Activated CD8-positive, alpha-beta memory T cell treated with anti-CD3 and anti-CD28 coated beads for 4 hours (primary cell): ENCODE results near the gene RAB36.
A peak's percentile ranks its signal among the peaks of the same experiment; 100 is the strongest.

Experiments used
- DNase-seq, 2 donors: peaks; one replicate each; pipeline ENCODE4 v3.0.0-alpha.2; 2020; ENCODE audit warnings: low read depth in 2 of 2

RAB36 gene

GRCh38 chr22:23158516-23159290 is 13.4 kb downstream of the RAB36 start:
- no peak for DNase-seq

- no peak for DNase-seq
Measured at GRCh38 chr22:23159291-23159630, 14.0 kb downstream of the RAB36 start.

GRCh38 chr22:23161029-23161428 is 15.8 kb downstream of the RAB36 start:
- DNase-seq: no peak

GRCh38 chr22:23161574-23161973 is 16.3 kb downstream of the RAB36 start:
- DNase-seq: no peak

- DNase-seq: no peak
Measured at GRCh38 chr22:23163665-23164064, 18.4 kb downstream of the RAB36 start.

- no peak for DNase-seq
Measured at GRCh38 chr22:23164091-23164490, 18.8 kb downstream of the RAB36 start.

- DNase-seq: no peak
Measured at GRCh38 chr22:23166042-23166831, 21.0 kb downstream of the RAB36 start.

- no peak for DNase-seq
Measured at GRCh38 chr22:23166841-23167616, 21.8 kb downstream of the RAB36 start.

GRCh38 chr22:23168391-23169042 is 23.2 kb downstream of the RAB36 start:
- DNase-seq: no peak

GRCh38 chr22:23169043-23169406 is 23.7 kb downstream of the RAB36 start:
- DNase-seq: no peak

GRCh38 chr22:23175817-23176644 is 30.8 kb downstream of the RAB36 start:
- DNase-seq: no peak

GRCh38 chr22:23176645-23177027 is 31.4 kb downstream of the RAB36 start:
- no peak for DNase-seq

- DNase-seq: no peak
Measured at GRCh38 chr22:23177197-23177596, 31.9 kb downstream of the RAB36 start.

GRCh38 chr22:23178512-23179254 is 33.4 kb downstream of the RAB36 start:
- peak in 1 of 2 donors; percentile 35 for DNase-seq

- DNase-seq: no peak
Measured at GRCh38 chr22:23179381-23180299, 34.4 kb downstream of the RAB36 start.

- peak in 1 of 2 donors; percentile 30 for DNase-seq
Measured at GRCh38 chr22:23180301-23180892, 35.1 kb downstream of the RAB36 start, which contains the start of gene BCR. Gene BCR, plus strand, starts transcription at chr22:23180509. Its CDS starts 452 bp downstream, at chr22:23180961.

- no peak for DNase-seq
Measured at GRCh38 chr22:23180893-23181720, 35.8 kb downstream of the RAB36 start.
